HG03460 (cell line): ENCODE measurements around the gene GPSM1.
"Not testable (repeated sequence)": the region's sequence is repeated elsewhere in the genome, so short reads cannot be mapped to it uniquely, and the experiment has no call there.

Experiments
- ATAC-seq: cut with Tn5 transposase; IDR thresholded peaks from one replicate; pipeline ENCODE4 v1.9.1; 2021; ENCODE audit not compliant: unreplicated experiment

The GPSM1 gene

GRCh38 chr9:136316896-136317676 lies 10.3 kb upstream of the GPSM1 start:
- no peak for ATAC-seq

GRCh38 chr9:136317695-136318094 lies 9.6 kb upstream of the GPSM1 start:
- ATAC-seq, result no peak

GRCh38 chr9:136318111-136318775 lies 9.1 kb upstream of the GPSM1 start:
- no peak for ATAC-seq

- ATAC-seq, result no peak
These were observed 8.5 kb upstream of the GPSM1 start for GRCh38 chr9:136318776-136319241.

- not testable (repeated sequence) for ATAC-seq
These were observed 8.1 kb upstream of the GPSM1 start for GRCh38 chr9:136319244-136319643.

- not testable (repeated sequence) for ATAC-seq
These were observed 7.4 kb upstream of the GPSM1 start for GRCh38 chr9:136319955-136320354.

- not testable (repeated sequence) for ATAC-seq
These were observed 6.4 kb upstream of the GPSM1 start for GRCh38 chr9:136320972-136321371.

- no peak for ATAC-seq
These were observed 5.8 kb upstream of the GPSM1 start for GRCh38 chr9:136321561-136321960.

- ATAC-seq, result no peak
These were observed 4.5 kb upstream of the GPSM1 start for GRCh38 chr9:136322756-136323330.

GRCh38 chr9:136323371-136323789 lies 4.0 kb upstream of the GPSM1 start:
- ATAC-seq, result no peak

GRCh38 chr9:136324501-136325300 lies 2.6 kb upstream of the GPSM1 start:
- ATAC-seq, result no peak

GRCh38 chr9:136325358-136325757 lies 2.0 kb upstream of the GPSM1 start:
- ATAC-seq, result no peak

GRCh38 chr9:136326061-136326760 lies 1.1 kb upstream of the GPSM1 start:
- ATAC-seq, result no peak

GRCh38 chr9:136326761-136327303 lies 507 bp upstream of the GPSM1 start:
- no peak for ATAC-seq

GRCh38 chr9:136328011-136328621 lies 777 bp downstream of the GPSM1 start:
- ATAC-seq, result no peak

- no peak for ATAC-seq
These were observed 1.3 kb downstream of the GPSM1 start for GRCh38 chr9:136328622-136329041.

GRCh38 chr9:136329211-136329627 lies 1.9 kb downstream of the GPSM1 start:
- ATAC-seq, result no peak

GRCh38 chr9:136329636-136330405 lies 2.5 kb downstream of the GPSM1 start:
- no peak for ATAC-seq

GRCh38 chr9:136330406-136330990 lies 3.2 kb downstream of the GPSM1 start:
- no peak for ATAC-seq
